ENCODE data around the gene AMPD2.

Gene AMPD2

DNA sequence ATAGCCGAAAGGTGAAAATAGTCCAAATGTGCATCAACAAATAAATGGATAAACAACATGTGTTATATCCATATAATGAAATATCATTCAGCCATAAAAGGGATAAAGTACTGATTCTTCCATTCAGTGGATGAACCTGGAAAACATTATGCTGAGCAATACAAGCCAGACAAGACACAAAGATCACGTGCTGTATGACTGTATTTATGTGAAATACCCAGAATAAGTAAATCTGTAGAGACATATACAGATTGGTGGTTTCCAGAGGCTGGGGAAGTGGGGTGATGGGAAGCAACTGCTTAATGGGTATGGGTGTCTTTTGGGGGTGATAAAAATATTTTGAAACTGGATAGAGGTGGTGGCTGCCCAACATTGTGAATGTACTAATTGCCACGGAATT is 23.0 kb downstream of the AMPD2 start:
- CTCF ChIA-PET = interaction anchor here (0.6 to 2.0 kb wide), 7 partner anchors 15 to 341 kb away, joined by 3 to 12 read pairs (median 4); partner anchors contain the start of gene GNAT2
- TF ChIP-seq FOXA1 (IDR thresholded peaks at IDR 0.05) (no peak), ZNF384 (IDR thresholded peaks at IDR 0.05) (no peak), ARNT (IDR thresholded peaks at IDR 0.05) (no peak), SP1 (IDR thresholded peaks at IDR 0.05) (no peak), NFRKB (IDR thresholded peaks at IDR 0.05) (no peak), CTBP1 (IDR thresholded peaks at IDR 0.05; ENCODE audit: borderline replicate concordance) (no peak), HDGF (IDR thresholded peaks at IDR 0.05; ENCODE audit: borderline replicate concordance) (no peak), FOXK2 (IDR thresholded peaks at IDR 0.05) (no peak), ELF4 (IDR thresholded peaks at IDR 0.05) (no peak), FOXM1 (IDR thresholded peaks at IDR 0.05; ENCODE audit: borderline replicate concordance) (no peak), TARDBP (IDR thresholded peaks at IDR 0.05) (no peak), SUZ12 (IDR thresholded peaks at IDR 0.05) (no peak), LEF1 (IDR thresholded peaks at IDR 0.05; ENCODE audit: borderline replicate concordance) (no peak), BHLHE40 (IDR thresholded peaks at IDR 0.05; ENCODE audit: borderline replicate concordance) (no peak), L3MBTL2 (conservative IDR thresholded peaks at IDR 0.05) (no peak)
- TF ChIP-seq, protein P1, sequence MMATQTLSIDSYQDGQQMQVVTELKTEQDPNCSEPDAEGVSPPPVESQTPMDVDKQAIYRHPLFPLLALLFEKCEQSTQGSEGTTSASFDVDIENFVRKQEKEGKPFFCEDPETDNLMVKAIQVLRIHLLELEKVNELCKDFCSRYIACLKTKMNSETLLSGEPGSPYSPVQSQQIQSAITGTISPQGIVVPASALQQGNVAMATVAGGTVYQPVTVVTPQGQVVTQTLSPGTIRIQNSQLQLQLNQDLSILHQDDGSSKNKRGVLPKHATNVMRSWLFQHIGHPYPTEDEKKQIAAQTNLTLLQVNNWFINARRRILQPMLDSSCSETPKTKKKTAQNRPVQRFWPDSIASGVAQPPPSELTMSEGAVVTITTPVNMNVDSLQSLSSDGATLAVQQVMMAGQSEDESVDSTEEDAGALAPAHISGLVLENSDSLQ (IDR thresholded peaks at IDR 0.05) = no peak
- POLR2A ChIA-PET = no interaction called here

DNA sequence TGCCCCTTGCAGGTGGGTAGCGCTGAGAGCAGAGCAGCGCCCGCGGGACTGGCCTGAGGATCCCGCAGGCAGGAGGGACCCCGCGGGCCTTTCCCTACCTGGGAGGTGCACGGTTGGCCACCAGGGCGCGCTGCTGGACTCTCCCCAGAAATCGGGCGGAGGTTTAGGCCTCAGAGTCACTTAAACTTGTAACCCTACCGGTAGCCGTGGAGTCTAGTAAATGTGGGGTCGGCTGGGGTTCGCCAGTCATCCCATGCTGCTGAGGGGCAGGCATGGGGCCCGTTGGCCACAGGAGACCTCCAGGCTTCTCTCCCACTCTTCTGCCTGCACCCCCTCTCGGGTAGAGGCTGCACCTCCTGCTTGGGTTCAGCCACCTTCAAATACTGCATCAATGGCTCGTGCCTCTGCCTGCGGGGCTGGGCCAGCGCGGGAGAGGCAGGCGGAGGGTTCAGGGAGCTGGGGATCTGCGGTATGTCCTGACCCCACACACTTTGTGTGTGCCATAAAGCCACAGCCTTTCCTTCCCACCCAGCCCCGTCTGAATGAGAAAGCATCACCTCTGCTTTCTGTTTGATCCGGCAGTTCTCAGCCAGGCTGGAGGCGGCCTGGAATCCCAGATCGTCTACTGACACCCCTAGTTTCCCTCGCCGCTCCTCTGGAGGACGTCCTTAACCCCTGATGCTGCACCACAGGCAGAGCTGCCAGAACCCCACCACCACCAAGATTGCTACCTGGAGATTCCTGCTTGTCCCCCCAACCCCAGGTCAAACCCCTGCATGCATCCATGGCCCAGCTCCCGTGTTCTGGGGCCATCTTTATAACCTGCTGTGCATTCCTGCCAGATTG is 24.0 kb downstream of the AMPD2 start:
- POLR2A ChIA-PET = no interaction called here
- peak; percentile 91 for DNase-seq (ENCODE audit: extremely low spot score)
- CTCF ChIA-PET = interaction anchor here (0.6 to 2.0 kb wide), 7 partner anchors 14 to 386 kb away, joined by 3 to 12 read pairs (median 4); partner anchors contain the start of gene GNAT2
- TF ChIP-seq ARNT (IDR thresholded peaks at IDR 0.05) (no peak), TARDBP (IDR thresholded peaks at IDR 0.05) (no peak), ELF4 (IDR thresholded peaks at IDR 0.05) (no peak), SUZ12 (IDR thresholded peaks at IDR 0.05) (no peak), HDGF (IDR thresholded peaks at IDR 0.05; ENCODE audit: borderline replicate concordance) (no peak; the same call in 1 of the 2 replicates), FOXM1 (IDR thresholded peaks at IDR 0.05; ENCODE audit: borderline replicate concordance) (no peak), ZNF384 (IDR thresholded peaks at IDR 0.05) (no peak), BHLHE40 (IDR thresholded peaks at IDR 0.05; ENCODE audit: borderline replicate concordance) (no peak), NFRKB (IDR thresholded peaks at IDR 0.05) (no peak), L3MBTL2 (conservative IDR thresholded peaks at IDR 0.05) (no peak), FOXA1 (IDR thresholded peaks at IDR 0.05) (no peak), FOXK2 (IDR thresholded peaks at IDR 0.05) (no peak), LEF1 (IDR thresholded peaks at IDR 0.05; ENCODE audit: borderline replicate concordance) (no peak), CTBP1 (IDR thresholded peaks at IDR 0.05; ENCODE audit: borderline replicate concordance) (no peak), SP1 (IDR thresholded peaks at IDR 0.05) (no peak)
- TF ChIP-seq, protein P1 (IDR thresholded peaks at IDR 0.05) = no peak

More for the DNA sequence above, 23.0 kb downstream of the AMPD2 start:
- no peak for DNase-seq (ENCODE audit: extremely low spot score)

DNA sequence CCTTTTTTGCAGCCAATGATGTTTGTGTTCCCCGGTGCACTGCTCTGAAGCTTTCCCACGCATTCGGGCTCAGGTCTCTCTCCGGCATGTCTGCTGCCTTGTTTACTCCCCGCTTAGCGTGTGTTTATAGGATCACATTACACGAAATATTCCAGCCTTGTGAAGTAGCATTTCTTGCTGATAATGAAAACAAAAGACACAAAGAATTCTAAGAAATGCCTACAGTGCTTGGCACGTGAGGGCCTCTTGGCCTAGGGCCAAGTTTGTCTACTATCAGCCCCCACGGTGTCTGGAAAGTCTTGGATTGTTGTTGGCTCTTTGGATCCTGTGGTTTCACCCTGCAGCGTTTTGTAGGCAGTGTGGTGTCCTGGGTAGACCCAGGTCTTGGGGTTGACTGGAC is 25.0 kb downstream of the AMPD2 start:
- DNase-seq (ENCODE audit: extremely low spot score) = no peak
- ChIA-PET POLR2A (no interaction called here), CTCF (interaction anchor here (2.0 kb wide), 1 partner anchor 129 kb away, joined by 12 read pairs; no protein-coding TSS in a partner anchor)
- TF ChIP-seq, protein P1 (IDR thresholded peaks at IDR 0.05) = no peak
- TF ChIP-seq LEF1 (IDR thresholded peaks at IDR 0.05; ENCODE audit: borderline replicate concordance) = no peak
- TF ChIP-seq NFRKB (IDR thresholded peaks at IDR 0.05) = no peak
- TF ChIP-seq CTBP1 (IDR thresholded peaks at IDR 0.05; ENCODE audit: borderline replicate concordance) = no peak
- no peak for TF ChIP-seq FOXM1 (IDR thresholded peaks at IDR 0.05; ENCODE audit: borderline replicate concordance)
- TF ChIP-seq ELF4 (IDR thresholded peaks at IDR 0.05) = no peak
- TF ChIP-seq HDGF (IDR thresholded peaks at IDR 0.05; ENCODE audit: borderline replicate concordance) = no peak
- TF ChIP-seq TARDBP (IDR thresholded peaks at IDR 0.05) = no peak
- TF ChIP-seq ZNF384 (IDR thresholded peaks at IDR 0.05) = no peak
- no peak for TF ChIP-seq SUZ12 (IDR thresholded peaks at IDR 0.05)
- TF ChIP-seq FOXA1 (IDR thresholded peaks at IDR 0.05) = no peak
- TF ChIP-seq L3MBTL2 (conservative IDR thresholded peaks at IDR 0.05) = no peak
- no peak for TF ChIP-seq SP1 (IDR thresholded peaks at IDR 0.05)

DNA sequence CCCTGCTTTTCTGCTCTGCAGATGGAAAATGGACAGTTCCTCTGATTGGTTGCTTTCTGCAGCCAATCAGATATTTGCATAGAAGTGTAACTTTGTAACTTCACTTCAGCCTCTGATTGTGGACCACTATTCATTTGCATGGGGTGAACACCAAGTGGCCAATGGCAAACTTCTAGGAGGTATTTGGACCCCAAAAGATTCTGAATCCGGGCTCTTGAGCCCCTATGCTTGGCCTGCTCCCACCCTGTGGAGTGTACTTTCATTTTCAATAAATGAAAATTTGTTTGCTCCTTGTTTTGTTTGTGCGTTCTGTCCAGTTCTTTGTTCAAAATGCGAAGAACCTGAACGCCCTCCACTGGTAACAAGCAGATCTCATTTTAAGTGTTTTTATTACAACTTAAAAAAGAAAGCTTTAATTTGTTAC is 29.9 kb downstream of the AMPD2 start:
- TF ChIP-seq, protein P1 (IDR thresholded peaks at IDR 0.05) = no peak
- TF ChIP-seq FOXK2 (IDR thresholded peaks at IDR 0.05) = no peak
- TF ChIP-seq SP1 (IDR thresholded peaks at IDR 0.05) = no peak
- TF ChIP-seq ZNF384 (IDR thresholded peaks at IDR 0.05) = no peak
- TF ChIP-seq NFRKB (IDR thresholded peaks at IDR 0.05) = no peak
- TF ChIP-seq HDGF (IDR thresholded peaks at IDR 0.05; ENCODE audit: borderline replicate concordance) = no peak
- no peak for DNase-seq (ENCODE audit: extremely low spot score)
- ChIA-PET POLR2A (no interaction called here), CTCF (interaction anchor here (0.6 to 5.1 kb wide), 16 partner anchors 9 to 626 kb away, joined by 3 to 65 read pairs (median 4); partner anchors contain the start of genes AHCYL1 and GNAI3)

DNA sequence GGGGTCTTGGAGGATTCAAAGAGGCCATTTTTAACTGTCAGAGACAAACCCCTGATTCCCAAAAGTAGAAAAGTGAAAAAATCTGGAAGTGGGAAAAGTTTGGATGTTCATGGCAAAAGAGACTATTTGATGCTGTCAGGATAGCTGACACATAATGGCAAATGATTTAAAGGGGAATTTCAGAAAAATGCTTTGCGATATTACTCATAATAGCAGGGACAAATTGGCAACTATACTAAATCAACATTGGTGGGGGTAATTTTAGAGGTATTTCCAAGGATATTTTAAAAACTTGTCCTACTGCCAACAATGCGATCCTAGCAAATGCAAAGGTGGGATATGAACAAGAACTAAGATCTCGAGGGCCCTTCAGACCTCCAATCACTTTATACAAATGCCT is 31.0 kb downstream of the AMPD2 start:
- TF ChIP-seq FOXK2 (IDR thresholded peaks at IDR 0.05) = no peak
- no peak for TF ChIP-seq BHLHE40 (IDR thresholded peaks at IDR 0.05; ENCODE audit: borderline replicate concordance)
- no peak for TF ChIP-seq NFRKB (IDR thresholded peaks at IDR 0.05)
- no peak for TF ChIP-seq TARDBP (IDR thresholded peaks at IDR 0.05)
- TF ChIP-seq SP1 (IDR thresholded peaks at IDR 0.05) = no peak
- TF ChIP-seq HDGF (IDR thresholded peaks at IDR 0.05; ENCODE audit: borderline replicate concordance) = no peak
- TF ChIP-seq ZNF384 (IDR thresholded peaks at IDR 0.05) = no peak
- no peak for TF ChIP-seq ARNT (IDR thresholded peaks at IDR 0.05)
- TF ChIP-seq ELF4 (IDR thresholded peaks at IDR 0.05) = no peak
- TF ChIP-seq, protein P1 (IDR thresholded peaks at IDR 0.05) = no peak
- TF ChIP-seq LEF1 (IDR thresholded peaks at IDR 0.05; ENCODE audit: borderline replicate concordance) = no peak
- no peak for TF ChIP-seq FOXA1 (IDR thresholded peaks at IDR 0.05)
- CTCF ChIA-PET = interaction anchor here (1.1 to 5.1 kb wide), 9 partner anchors 8 to 333 kb away, joined by 3 to 65 read pairs (median 5); partner anchors contain the start of gene GNAI3
- DNase-seq (ENCODE audit: extremely low spot score) = no peak
- POLR2A ChIA-PET = no interaction called here
